HepG2 (cell line): Measurements from ENCODE around the gene ME3. TPM values are rescaled to one million over a fixed set of nuclear protein-coding genes. Genes with fewer than 3 reads are reported as not detected.

Experiments used
- ATAC-seq: fragments of 200-7000 bp; cut with Tn5 transposase; 3 replicates; pipeline ENCODE4 v1.9.1; 2020; ENCODE audit warnings: mild to moderate bottlenecking, moderate library complexity
- BruUV-seq: library from RNA; stranded (reverse); fragments of 400-500 nt; replicated peaks from 2 replicates; lab custom pipeline; 2021; lab: Mats Ljungman, UMichigan
- CTCF ChIA-PET: fragments of 300-600 bp; formaldehyde crosslinking; extraction: SDS; loops from one replicate; lab custom pipeline; 2021; ENCODE audit warnings: low total read pairs, inconsistent platforms, low intra/inter-chr PET ratio; lab: Yijun Ruan, JAX
- POLR2A ChIA-PET: fragments of 350-600 bp; sonication (Branson Sonifier 250); formaldehyde crosslinking; loops from one replicate; lab custom pipeline; 2020; ENCODE audit warnings: antibody characterized with exemption, inconsistent platforms; lab: Yijun Ruan, JAX
- DNase-seq: peaks from one replicate; pipeline ENCODE4 v3.0.0-alpha.2; 2015; ENCODE audit warnings: low spot score
- FAIRE-seq: peaks from 3 replicates; lab custom pipeline; 2011; peaks lifted over from hg19 to GRCh38; lab: Jason Lieb, UNC
- H2AFZ ChIP-seq: one replicate; pipeline ENCODE4 v1.6.1; 2011; ENCODE audit warnings: low read length, inconsistent platforms
- H3K27ac ChIP-seq: fragments of 300-600 bp; 3 replicates; pipeline ENCODE4 v1.8.0; 2011; ENCODE audit warnings: mixed run types, mild to moderate bottlenecking, mixed read lengths, low read length, inconsistent platforms; ENCODE audit not compliant: insufficient read depth; ENCODE audit errors: extremely low read length
- H3K27me3 ChIP-seq, 2 experiments: fragments of 200-600 bp in 1 of 2; 2 replicates in 1 of 2; 3 replicates in 1 of 2; pipeline versions ENCODE4 v1.6.0 to v1.8.0; 2011; ENCODE audit warnings: low read length in 2 of 2, mild to moderate bottlenecking in 2 of 2, moderate library complexity in 2 of 2, inconsistent platforms in 1 of 2; ENCODE audit not compliant: insufficient read depth in 2 of 2, control insufficient read depth in 1 of 2
- H3K36me3 ChIP-seq, 2 experiments: fragments of 200-600 bp in 1 of 2; replicated peaks in 1 of 2; 2 replicates in 1 of 2; 3 replicates in 1 of 2; pipeline versions ENCODE4 v1.5.1 to v1.8.0; 2011; ENCODE audit warnings: low read length in 2 of 2, inconsistent platforms in 1 of 2; ENCODE audit not compliant: insufficient read depth in 2 of 2, control insufficient read depth in 1 of 2
- H3K4me1 ChIP-seq: 2 replicates; pipeline ENCODE4 v1.5.1; 2012; ENCODE audit warnings: low read length, inconsistent platforms; ENCODE audit not compliant: insufficient read depth
- H3K4me2 ChIP-seq: 2 replicates; pipeline ENCODE4 v1.6.0; 2011; ENCODE audit warnings: low read depth, low read length, inconsistent platforms
- H3K4me3 ChIP-seq, 3 experiments: fragments of 200-600 bp in 1 of 3; sonication (generic), shearing (Covaris generic) in 1 of 3; replicated peaks in 1 of 3; 2 replicates each; pipeline ENCODE4 v1.5.1; 2011 to 2016; ENCODE audit warnings: low read length in 3 of 3, inconsistent platforms in 2 of 3, low read depth in 2 of 3, mild to moderate bottlenecking in 2 of 3, control low read depth in 1 of 3, mixed read lengths in 1 of 3; ENCODE audit not compliant: insufficient read depth in 1 of 3
- H3K79me2 ChIP-seq: one replicate; pipeline ENCODE4 v1.6.1; 2011; ENCODE audit warnings: low read length, inconsistent platforms; ENCODE audit not compliant: insufficient read depth
- H3K9ac ChIP-seq: 2 replicates; pipeline ENCODE4 v1.6.0; 2011; ENCODE audit warnings: mild to moderate bottlenecking, low read depth, low read length, inconsistent platforms; ENCODE audit not compliant: insufficient read depth
- H3K9me3 ChIP-seq: 2 replicates; pipeline ENCODE4 v1.5.1; 2012; ENCODE audit warnings: mild to moderate bottlenecking, low read length
- H4K20me1 ChIP-seq: 2 replicates; pipeline ENCODE4 v1.6.0; 2011; ENCODE audit warnings: inconsistent platforms, mild to moderate bottlenecking, low read length, moderate library complexity; ENCODE audit not compliant: insufficient read depth
- ARNT ChIP-seq: fragments of 450-650 bp; IDR thresholded peaks from 2 replicates; pipeline ENCODE4 v1.6.1; 2017
- HIC2 ChIP-seq: sonication (generic); formaldehyde crosslinking; IDR thresholded peaks from 2 replicates; pipeline ENCODE4 v1.9.0; 2022; ENCODE audit warnings: low read depth, missing genetic modification reagents
- LBX2 ChIP-seq: sonication (generic); formaldehyde crosslinking; IDR thresholded peaks from 2 replicates; pipeline ENCODE4 v1.5.0; 2020; ENCODE audit warnings: missing genetic modification reagents, mild to moderate bottlenecking, borderline replicate concordance
- MED13 ChIP-seq: sonication (generic); formaldehyde crosslinking; IDR thresholded peaks from 2 replicates; pipeline ENCODE4 v1.5.0; 2020; ENCODE audit warnings: missing genetic modification reagents
- RBFOX2 ChIP-seq: fragments of 200-400 bp; formaldehyde crosslinking; IDR thresholded peaks from 2 replicates; pipeline ENCODE4 v1.6.1; 2017; ENCODE audit warnings: low read depth, mild to moderate bottlenecking, low read length
- RBM22 ChIP-seq: fragments of 200-400 bp; formaldehyde crosslinking; optimal IDR thresholded peaks from 2 replicates; pipeline ENCODE3; 2017; ENCODE audit warnings: mild to moderate bottlenecking, low read length, moderate library complexity
- SNRNP70 ChIP-seq: fragments of 200-400 bp; formaldehyde crosslinking; IDR thresholded peaks from 2 replicates; pipeline ENCODE4 v1.6.1; 2017; ENCODE audit warnings: mild to moderate bottlenecking, low read depth, low read length, moderate library complexity
- ZBTB4 ChIP-seq: sonication (generic); formaldehyde crosslinking; IDR thresholded peaks from 2 replicates; pipeline ENCODE4 v1.4.0; 2020; ENCODE audit warnings: missing genetic modification reagents, mild to moderate bottlenecking, borderline replicate concordance
- ZNF160 ChIP-seq: sonication (generic); formaldehyde crosslinking; IDR thresholded peaks from 2 replicates; pipeline ENCODE4 v1.8.0; 2022; ENCODE audit warnings: mild to moderate bottlenecking, inconsistent platforms, missing genetic modification reagents
- ZNF446 ChIP-seq: sonication (generic); formaldehyde crosslinking; IDR thresholded peaks from 2 replicates; pipeline ENCODE4 v1.5.0; 2020; ENCODE audit warnings: mild to moderate bottlenecking, missing genetic modification reagents
- ZNF576 ChIP-seq: sonication (generic); formaldehyde crosslinking; IDR thresholded peaks from 2 replicates; pipeline ENCODE4 v1.4.0; 2020; ENCODE audit warnings: mild to moderate bottlenecking, missing genetic modification reagents
- ZNF629 ChIP-seq: sonication (generic); formaldehyde crosslinking; conservative IDR thresholded peaks from 2 replicates; pipeline ENCODE4 v1.5.0; 2020; ENCODE audit warnings: missing genetic modification reagents
- ZNF646 ChIP-seq: sonication (generic); formaldehyde crosslinking; IDR thresholded peaks from 2 replicates; pipeline ENCODE4 v1.9.0; 2021; ENCODE audit warnings: mild to moderate bottlenecking, missing genetic modification reagents
- in situ Hi-C: cut with HindIII; loops from 2 replicates; pipeline ENCODE4 v1.10.0; 2017; ENCODE audit warnings: low pct_unique_long_range_greater_than_20kb; ENCODE audit not compliant: extremely low pct_ligation_motif_present
- intact Hi-C: fragments of 100-400 bp; cut with micrococcal nuclease; formaldehyde crosslinking; loops from one replicate; pipeline ENCODE4 v1.10.0; 2022; ENCODE audit not compliant: unreplicated experiment
- polyA plus RNA-seq, 8 experiments: library from polyadenylated mRNA; depleted of rRNA in 3 of 8; stranded (reverse) in 7 of 8; unstranded in 1 of 8; fragments of >200 nt; fragmentation: Illumina TruSeq in 4 of 8; extraction: Trizol in 4 of 8; gene quantifications; 2 replicates each; pipeline versions ENCODE4 v1.2.1 to v1.2.3, GENCODE V29; 2011 to 2016; ENCODE audit warnings: low read depth in 4 of 8, missing spikeins in 1 of 8, mixed read lengths in 1 of 8; ENCODE audit not compliant: insufficient read depth in 1 of 8
- total RNA-seq, 5 experiments: library from RNA; depleted of rRNA; stranded (reverse); fragments of >200 nt; fragmentation: Illumina TruSeq; extraction: Trizol; gene quantifications; 2 replicates each; pipeline ENCODE4 v1.2.3, GENCODE V29; 2016; ENCODE audit warnings: low read depth in 1 of 5

The ME3 gene
- total and polyA plus RNA-seq, 2 of the 13 experiments (the other 11 are each of a cell fraction or from before 2014, with no cell fraction given) = not detected

- no peak overlapping the region for H2AFZ ChIP-seq
- no peak overlapping the region for H3K4me2 ChIP-seq
- no peak overlapping the region for H3K9ac ChIP-seq
- intact Hi-C loops = no loop called here
- DNase-seq (no peak), FAIRE-seq (no peak), ATAC-seq (no peak)
- ChIA-PET POLR2A (no interaction called here), CTCF (no interaction called here)
- H3K27me3 ChIP-seq = 0 out of 5 replicates have a peak, but pooled peaks cover 0 to 4% of the 10 kb centered on the region in 2 experiments
- H4K20me1 ChIP-seq = no peaks in the 10 kb centered on the region
- no peaks in the 10 kb centered on the region for H3K36me3 ChIP-seq
- no peak overlapping the region for H3K27ac ChIP-seq
- no peaks in the 10 kb centered on the region for H3K79me2 ChIP-seq
- in situ Hi-C loops = no loop called here
- no TSS peak for BruUV-seq
- no peaks in the 10 kb centered on the region for H3K9me3 ChIP-seq
- no peak overlapping the region for H3K4me3 ChIP-seq
- H3K4me1 ChIP-seq = no peaks in the 10 kb centered on the region
- TF ChIP-seq LBX2 (CRISPR knock-in tag) (no peak), MED13 (CRISPR knock-in tag) (no peak), ZNF160 (CRISPR knock-in tag) (no peak), ZNF446 (CRISPR knock-in tag) (no peak), ZNF629 (CRISPR knock-in tag) (no peak), HIC2 (CRISPR knock-in tag) (no peak), ZNF576 (no peak), SNRNP70 (no peak), RBM22 (no peak), RBFOX2 (no peak), ZNF646 (CRISPR knock-in tag) (no peak), ZBTB4 (no peak), ARNT (no peak)
Observed at GRCh38 chr11:86637988-86638387, 34.4 kb downstream of the ME3 start.
